ENCODE results near the gene CTDSP2.

DNA sequence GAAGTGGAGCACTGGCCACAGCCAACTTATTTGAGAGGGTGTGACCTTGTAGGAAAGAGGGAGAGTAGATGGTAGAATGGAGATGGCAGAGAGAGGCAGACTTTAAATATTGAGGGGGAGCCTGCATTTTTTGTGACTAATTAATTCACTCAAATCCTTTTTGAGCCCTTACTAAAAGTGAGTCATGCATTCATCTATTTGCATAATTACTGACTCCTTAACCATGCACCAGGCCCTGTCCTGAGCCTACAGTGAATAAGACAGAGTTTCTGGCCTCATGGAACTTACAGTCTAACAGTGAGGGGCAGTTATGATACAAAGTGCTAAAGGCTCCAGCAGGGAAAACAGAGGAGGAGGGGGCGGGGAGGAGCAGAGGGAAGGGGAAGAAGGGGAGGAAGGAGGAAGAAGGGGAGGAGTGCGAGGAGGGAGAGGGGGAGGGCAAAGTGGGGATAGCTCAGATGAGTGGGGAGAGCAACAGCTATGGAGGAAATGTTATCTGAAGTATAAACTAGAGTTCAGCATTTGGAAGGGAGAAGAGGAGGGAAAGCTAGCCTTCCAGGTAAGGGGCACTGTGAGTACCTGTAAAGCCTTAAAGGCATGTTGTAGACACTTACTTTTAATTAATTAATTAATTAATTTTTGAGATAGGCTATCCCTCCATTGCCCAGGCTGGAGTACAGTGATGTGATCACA is 7.5 kb upstream of the CTDSP2 start:
- TF ChIP-seq EZH2phosphoT487 (IDR thresholded peaks at IDR 0.05; ENCODE audit: insufficient read depth, low read depth) (no peak), EZH2 (IDR thresholded peaks at IDR 0.05; ENCODE audit: insufficient read depth, poor library complexity, severe bottlenecking) (no peak)

Measured in GM23248 (cell line).